Measurements from ENCODE around the gene RFXANK. TPM values are rescaled to one million over a fixed set of nuclear protein-coding genes. Genes with fewer than 3 reads are reported as not detected.
A peak's percentile ranks its signal among the peaks of the same experiment; 100 is the strongest.

Gene RFXANK
- total and polyA plus RNA-seq, 9 of the 15 experiments (the other 6 are each of a cell fraction or from before 2014, with no cell fraction given), result 68.6 to 181 (median 150) TPM

GRCh38 chr19:19234220-19234816, 42.3 kb downstream of the RFXANK start (continued):
- TF ChIP-seq FOXK2 (conservative IDR thresholded peaks at IDR 0.05 in 1 of 2, IDR thresholded peaks at IDR 0.05 in 1 of 2; ENCODE audit: low read depth in 2 of 2) (no peak), NUFIP1 (IDR thresholded peaks at IDR 0.05; ENCODE audit: partially characterized antibody) (no peak), PURB (CRISPR knock-in tag; IDR thresholded peaks at IDR 0.05; ENCODE audit: low read depth) (no peak), RBM14 (IDR thresholded peaks at IDR 0.05; ENCODE audit: borderline replicate concordance, insufficient read depth, low read depth, low read length) (no peak), GABPB1 (CRISPR knock-in tag; IDR thresholded peaks at IDR 0.05) (no peak), ZNF449 (CRISPR knock-in tag; IDR thresholded peaks at IDR 0.05) (no peak)

- no peak for DNase-seq (ENCODE audit: extremely low read depth in 1 of 4, low spot score in 3 of 4)
- in situ Hi-C loops (cut with MboI) (no loop called here), intact Hi-C loops (cut with micrococcal nuclease) (no loop called here)
- peaks cover 0 to 8% of the 10 kb centered on the region in 2 experiments; a peak in 2 of 5 replicates for H3K4me1 ChIP-seq (replicated peaks in 1 of 2; ENCODE audit: control insufficient read depth in 2 of 2, insufficient read depth in 2 of 2, low read length in 2 of 2)
- H3K9me3 ChIP-seq (replicated peaks; ENCODE audit: control insufficient read depth, insufficient read depth, low read depth, low read length), result peaks cover 10% of the 10 kb centered on the region
- no peaks in the 10 kb centered on the region for H3K36me3 ChIP-seq (ENCODE audit: control insufficient read depth, insufficient read depth, low read length)
- POLR2A ChIA-PET, result no interaction called here
- H4K20me1 ChIP-seq (replicated peaks; ENCODE audit: control insufficient read depth, insufficient read depth, low read length), result no peaks in the 10 kb centered on the region
- H3K79me2 ChIP-seq (ENCODE audit: control insufficient read depth, insufficient read depth, low read length), result no peaks in the 10 kb centered on the region
- H3K27ac ChIP-seq (ENCODE audit: extremely low read depth, low read depth, low read length), result no peak overlapping the region
- no TSS peak for BruUV-seq (replicated peaks)
- H3K4me2 ChIP-seq (ENCODE audit: insufficient read depth, low read length), result no peak overlapping the region
- TF ChIP-seq EP400 (IDR thresholded peaks at IDR 0.05) (no peak), KDM1A (IDR thresholded peaks at IDR 0.05) (peak; percentile 9 to 49; a peak in 3 of 4 replicates), RBM25 (IDR thresholded peaks at IDR 0.05; ENCODE audit: low read depth, low read length, severe bottlenecking) (peak; percentile 53), ZNF146 (CRISPR knock-in tag; IDR thresholded peaks at IDR 0.05; ENCODE audit: unreplicated experiment) (peak; percentile 94), TGIF2 (CRISPR knock-in tag; IDR thresholded peaks at IDR 0.05) (no peak), BCOR (IDR thresholded peaks at IDR 0.05) (peak; percentile 77), ATF1 (CRISPR knock-in tag; IDR thresholded peaks at IDR 0.05) (no peak), ATF1 (tag; IDR thresholded peaks at IDR 0.05) (no peak)
- FAIRE-seq, result no peak
- H3K9me1 ChIP-seq (ENCODE audit: control insufficient read depth, insufficient read depth, low read length), result no peaks in the 10 kb centered on the region
- no peak for ATAC-seq
- no peak overlapping the region for H3K9ac ChIP-seq (ENCODE audit: insufficient read depth in 1 of 2, low read depth in 2 of 2, low read length in 2 of 2)
- H2AFZ ChIP-seq (ENCODE audit: low read depth, low read length), result no peak overlapping the region
- peaks cover 10 to 22% of the 10 kb centered on the region in 2 experiments; a peak in 4 of 5 replicates for H3K27me3 ChIP-seq (ENCODE audit: control insufficient read depth in 2 of 2, insufficient read depth in 2 of 2, low read length in 2 of 2)
- H3K4me3 ChIP-seq, result no peak overlapping the region
- CTCF ChIA-PET (ENCODE audit: low intra/inter-chr PET ratio), result no interaction called here
Measured at GRCh38 chr19:19236173-19236572, 44.1 kb downstream of the RFXANK start.

All from K562 (cell line).